Tibial artery (tissue), 4 donors: Measurements from ENCODE around the gene MAGI3.

Experiments used
- DNase-seq, 2 donors: peaks; one replicate each; pipeline ENCODE4 v3.0.0-alpha.2; 2019
- H3K27ac ChIP-seq, 2 donors: fragments of 200-600 bp; sonication (generic) in 1 of 2; 1 replicate in 1 of 2; 2 replicates in 1 of 2; pipeline ENCODE4 v1.5.1; 2018 to 2019; ENCODE audit warnings: mild to moderate bottlenecking in 1 of 2
- H3K27me3 ChIP-seq, 2 donors: fragments of 200-600 bp; sonication (generic) in 1 of 2; one replicate each; pipeline versions ENCODE4 v1.5.1 to v1.6.0; 2016 to 2019
- H3K36me3 ChIP-seq, 3 donors: fragments of 200-600 bp; sonication (generic) in 2 of 3; one replicate each; pipeline ENCODE4 v1.5.1; 2016 to 2019; ENCODE audit warnings: mild to moderate bottlenecking in 2 of 3
- H3K4me1 ChIP-seq, 4 donors: fragments of 200-600 bp; sonication (generic) in 2 of 4; 1 replicate in 3 of 4; 2 replicates in 1 of 4; pipeline ENCODE4 v1.5.1; 2016 to 2019
- H3K4me3 ChIP-seq, 2 donors: fragments of 200-600 bp; sonication (generic) in 1 of 2; 1 replicate in 1 of 2; 2 replicates in 1 of 2; pipeline ENCODE4 v1.5.1; 2018 to 2019; ENCODE audit warnings: mild to moderate bottlenecking in 2 of 2
- H3K9me3 ChIP-seq, 3 donors: fragments of 200-600 bp; sonication (generic) in 1 of 3; one replicate each; pipeline ENCODE4 v1.5.1; 2016 to 2019
- intact Hi-C: fragments of 100-400 bp; cut with DNase I; formaldehyde crosslinking; loops from one replicate; pipeline ENCODE4 v1.15.0; 2023; ENCODE audit warnings: low total_unique reads
- TF ChIP-seq, protein P1 (sequence below), 2 experiments: fragments of 200-600 bp in 1 of 2; fragments of 450-650 bp in 1 of 2; IDR thresholded peaks; one replicate each; pipeline ENCODE4 v1.5.1; 2017 to 2019; ENCODE audit warnings: antibody characterized with exemption in 2 of 2, mild to moderate bottlenecking in 1 of 2, moderate library complexity in 1 of 2

The MAGI3 gene

GRCh38 chr1:113691184-113691583 is 300.9 kb downstream of the MAGI3 start:
- Histone ChIP-seq H3K4me3 (no peak overlapping the region), H3K27me3 (no peaks in the 10 kb centered on the region), H3K27ac (no peak overlapping the region), H3K9me3 (peaks cover 0 to 19% (median 0%) of the 10 kb centered on the region in 3 donors), H3K4me1 (peaks cover 0 to 13% (median 0%) of the 10 kb centered on the region in 4 donors), H3K36me3 (peaks cover 5 to 28% (median 13%) of the 10 kb centered on the region in 3 donors)
- no peak for DNase-seq
- TF ChIP-seq, protein P1, sequence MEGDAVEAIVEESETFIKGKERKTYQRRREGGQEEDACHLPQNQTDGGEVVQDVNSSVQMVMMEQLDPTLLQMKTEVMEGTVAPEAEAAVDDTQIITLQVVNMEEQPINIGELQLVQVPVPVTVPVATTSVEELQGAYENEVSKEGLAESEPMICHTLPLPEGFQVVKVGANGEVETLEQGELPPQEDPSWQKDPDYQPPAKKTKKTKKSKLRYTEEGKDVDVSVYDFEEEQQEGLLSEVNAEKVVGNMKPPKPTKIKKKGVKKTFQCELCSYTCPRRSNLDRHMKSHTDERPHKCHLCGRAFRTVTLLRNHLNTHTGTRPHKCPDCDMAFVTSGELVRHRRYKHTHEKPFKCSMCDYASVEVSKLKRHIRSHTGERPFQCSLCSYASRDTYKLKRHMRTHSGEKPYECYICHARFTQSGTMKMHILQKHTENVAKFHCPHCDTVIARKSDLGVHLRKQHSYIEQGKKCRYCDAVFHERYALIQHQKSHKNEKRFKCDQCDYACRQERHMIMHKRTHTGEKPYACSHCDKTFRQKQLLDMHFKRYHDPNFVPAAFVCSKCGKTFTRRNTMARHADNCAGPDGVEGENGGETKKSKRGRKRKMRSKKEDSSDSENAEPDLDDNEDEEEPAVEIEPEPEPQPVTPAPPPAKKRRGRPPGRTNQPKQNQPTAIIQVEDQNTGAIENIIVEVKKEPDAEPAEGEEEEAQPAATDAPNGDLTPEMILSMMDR (IDR thresholded peaks at IDR 0.05): no peak
- intact Hi-C loops: no loop called here

- intact Hi-C loops: no loop called here
- no peak overlapping the region for H3K4me3 ChIP-seq
- H3K27ac ChIP-seq: no peak overlapping the region
- no peak for DNase-seq
- peaks cover 13 to 28% (median 16%) of the 10 kb centered on the region in 3 donors for H3K36me3 ChIP-seq
- H3K4me1 ChIP-seq: peaks cover 0 to 4% (median 0%) of the 10 kb centered on the region in 4 donors
- no peaks in the 10 kb centered on the region for H3K27me3 ChIP-seq
- TF ChIP-seq, protein P1 (IDR thresholded peaks at IDR 0.05): no peak
- H3K9me3 ChIP-seq: peaks cover 0 to 19% (median 0%) of the 10 kb centered on the region in 3 donors
Measured at GRCh38 chr1:113692342-113692741, 302.0 kb downstream of the MAGI3 start.

GRCh38 chr1:113692824-113693431 is 302.6 kb downstream of the MAGI3 start:
- peaks cover 0 to 19% (median 0%) of the 10 kb centered on the region in 3 donors for H3K9me3 ChIP-seq
- H3K4me1 ChIP-seq: no peaks in the 10 kb centered on the region
- H3K27ac ChIP-seq: no peak overlapping the region
- intact Hi-C loops: no loop called here
- peaks cover 18 to 28% (median 19%) of the 10 kb centered on the region in 3 donors for H3K36me3 ChIP-seq
- TF ChIP-seq, protein P1 (IDR thresholded peaks at IDR 0.05): no peak
- no peak for DNase-seq
- no peak overlapping the region for H3K4me3 ChIP-seq
- no peaks in the 10 kb centered on the region for H3K27me3 ChIP-seq

DNA sequence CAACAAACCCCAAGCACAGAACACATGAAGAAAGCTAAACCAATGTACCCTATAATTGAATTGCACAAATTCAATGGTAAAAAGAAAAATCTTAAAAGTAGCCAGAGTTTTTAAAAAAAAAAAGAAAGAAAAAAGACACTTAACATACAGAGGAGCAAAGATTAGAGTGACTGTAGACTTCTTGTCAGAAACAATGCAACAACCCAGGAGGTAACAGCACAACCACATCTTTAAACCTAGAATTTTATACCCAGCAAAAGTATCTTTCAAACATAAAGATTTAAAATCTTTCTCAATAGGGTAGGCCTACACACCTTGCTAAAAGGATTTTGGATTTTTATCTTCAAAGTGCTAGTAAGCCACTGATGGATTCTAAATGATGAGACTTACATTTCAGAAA is 304.6 kb downstream of the MAGI3 start:
- Histone ChIP-seq H3K36me3 (peaks cover 25 to 31% (median 25%) of the 10 kb centered on the region in 3 donors), H3K27ac (no peak overlapping the region), H3K4me3 (no peak overlapping the region), H3K4me1 (no peaks in the 10 kb centered on the region), H3K9me3 (peaks cover 0 to 19% (median 0%) of the 10 kb centered on the region in 3 donors), H3K27me3 (no peaks in the 10 kb centered on the region)
- no peak for DNase-seq
- TF ChIP-seq, protein P1 (IDR thresholded peaks at IDR 0.05): no peak
- intact Hi-C loops: no loop called here

- peaks cover 4 to 29% (median 23%) of the 10 kb centered on the region in 3 donors for H3K36me3 ChIP-seq
- no peak overlapping the region for H3K4me3 ChIP-seq
- TF ChIP-seq, protein P1 (IDR thresholded peaks at IDR 0.05): no peak
- no peak for DNase-seq
- H3K27ac ChIP-seq: no peak overlapping the region
- no peaks in the 10 kb centered on the region for H3K27me3 ChIP-seq
- no peaks in the 10 kb centered on the region for H3K9me3 ChIP-seq
- intact Hi-C loops: no loop called here
- H3K4me1 ChIP-seq: no peaks in the 10 kb centered on the region
Measured at GRCh38 chr1:113701429-113701828, 311.1 kb downstream of the MAGI3 start.
